GM21528 (cell line): ENCODE data around the gene TMEM117.
A peak's percentile ranks its signal among the peaks of the same experiment; 100 is the strongest.

Experiments used
- ATAC-seq: cut with Tn5 transposase; IDR thresholded peaks from one replicate; pipeline ENCODE4 v1.9.1; 2021; ENCODE audit warnings: mild to moderate bottlenecking, moderate library complexity; ENCODE audit not compliant: unreplicated experiment, low FRiP score

The TMEM117 gene

GRCh38 chr12:44422559-44422958 is 586.7 kb downstream of the TMEM117 start:
- no peak for ATAC-seq

GRCh38 chr12:44428825-44429224 is 592.9 kb downstream of the TMEM117 start:
- ATAC-seq: no peak

GRCh38 chr12:44431647-44432343 is 595.9 kb downstream of the TMEM117 start:
- peak; percentile 75 for ATAC-seq

GRCh38 chr12:44433659-44434058 is 597.8 kb downstream of the TMEM117 start:
- no peak for ATAC-seq

GRCh38 chr12:44436756-44437155 is 600.9 kb downstream of the TMEM117 start:
- no peak for ATAC-seq
